Stomach (tissue), 9 donors: ENCODE results near the gene MMP28. TPM values are rescaled to one million over a fixed set of nuclear protein-coding genes. Genes with fewer than 3 reads are reported as not detected.

ENCODE experiments used
- DNase-seq, 2 donors: peaks; one replicate each; pipeline versions ENCODE4 v3.0.0 to v3.0.0-alpha.2; 2013 to 2019
- H3K27ac ChIP-seq, 5 donors: fragments of 200-600 bp in 4 of 5; sonication (generic) in 4 of 5; one replicate each; pipeline ENCODE4 v1.5.1; 2013 to 2019; ENCODE audit warnings: mild to moderate bottlenecking in 1 of 5, moderate library complexity in 1 of 5
- H3K27me3 ChIP-seq, 3 donors: fragments of 200-600 bp; sonication (generic); one replicate each; pipeline ENCODE4 v1.5.1; 2017 to 2019; ENCODE audit warnings: mixed run types in 1 of 3
- H3K36me3 ChIP-seq, 4 donors: fragments of 200-600 bp; sonication (generic); 1 replicate in 3 of 4; 2 replicates in 1 of 4; pipeline ENCODE4 v1.5.1; 2016 to 2019
- H3K4me1 ChIP-seq, 4 donors: fragments of 200-600 bp; sonication (generic); one replicate each; pipeline ENCODE4 v1.5.1; 2016 to 2019
- H3K4me3 ChIP-seq, 4 donors: fragments of 200-600 bp; sonication (generic) in 3 of 4; one replicate each; pipeline ENCODE4 v1.5.1; 2016 to 2019; ENCODE audit warnings: mild to moderate bottlenecking in 1 of 4
- H3K9me3 ChIP-seq, 4 donors: fragments of 200-600 bp; sonication (generic); one replicate each; pipeline ENCODE4 v1.5.1; 2016 to 2019
- EP300 ChIP-seq: sonication (generic); formaldehyde crosslinking; IDR thresholded peaks from one replicate; pipeline ENCODE4 v1.6.1; 2017; ENCODE audit warnings: antibody characterized with exemption
- POLR2A ChIP-seq, 4 donors: fragments of 450-650 bp; IDR thresholded peaks; one replicate each; pipeline ENCODE4 v1.6.1; 2016; ENCODE audit warnings: antibody characterized with exemption in 4 of 4, control low read depth in 2 of 4, mild to moderate bottlenecking in 1 of 4, moderate library complexity in 1 of 4
- POLR2AphosphoS5 ChIP-seq, 3 donors: sonication (generic); formaldehyde crosslinking; IDR thresholded peaks; one replicate each; pipeline ENCODE4 v1.6.1; 2016; ENCODE audit warnings: antibody characterized with exemption in 3 of 3
- WGBS, 5 donors: extraction: QIAGEN DNeasy Blood & Tissue Kit in 3 of 5; methylation state at CpG; one replicate each; pipeline versions ENCODE4 v1.1.5 to v1.1.7; 2013 to 2018; 5-methylcytosine and 5-hydroxymethylcytosine counted together
- intact Hi-C: fragments of 100-400 bp; cut with DNase I; formaldehyde crosslinking; loops from one replicate; pipeline ENCODE4 v1.15.1; 2023; ENCODE audit warnings: low total_unique reads
- polyA plus RNA-seq, 3 donors: library from polyadenylated mRNA; stranded (reverse); fragments of 200-250 nt; gene quantifications; one replicate each; pipeline ENCODE4 v1.2.3, GENCODE V29; 2013
- total RNA-seq, 5 donors: library from RNA; depleted of rRNA; stranded (reverse); fragments of >200 nt; gene quantifications; one replicate each; pipeline versions ENCODE4 v1.1.0 to v1.2.3, GENCODE V29; 2014 to 2016
- TF ChIP-seq, protein P1 (sequence below), 7 experiments: fragments of 450-650 bp in 4 of 7; fragments of 200-600 bp in 3 of 7; sonication (generic) in 3 of 7; IDR thresholded peaks; one replicate each; pipeline ENCODE4 v1.5.1; 2016 to 2019; ENCODE audit warnings: antibody characterized with exemption in 7 of 7, control low read depth in 2 of 7, mild to moderate bottlenecking in 1 of 7
- donor health status: healthy with polysubstance abuse.
- donor health status: Bipolar disorder and iron deficiency.
- donor health status: healthy.

MMP28 gene
- total and polyA plus RNA-seq, 8 donors: 2.2 to 75.0 (median 19.6) TPM

DNA sequence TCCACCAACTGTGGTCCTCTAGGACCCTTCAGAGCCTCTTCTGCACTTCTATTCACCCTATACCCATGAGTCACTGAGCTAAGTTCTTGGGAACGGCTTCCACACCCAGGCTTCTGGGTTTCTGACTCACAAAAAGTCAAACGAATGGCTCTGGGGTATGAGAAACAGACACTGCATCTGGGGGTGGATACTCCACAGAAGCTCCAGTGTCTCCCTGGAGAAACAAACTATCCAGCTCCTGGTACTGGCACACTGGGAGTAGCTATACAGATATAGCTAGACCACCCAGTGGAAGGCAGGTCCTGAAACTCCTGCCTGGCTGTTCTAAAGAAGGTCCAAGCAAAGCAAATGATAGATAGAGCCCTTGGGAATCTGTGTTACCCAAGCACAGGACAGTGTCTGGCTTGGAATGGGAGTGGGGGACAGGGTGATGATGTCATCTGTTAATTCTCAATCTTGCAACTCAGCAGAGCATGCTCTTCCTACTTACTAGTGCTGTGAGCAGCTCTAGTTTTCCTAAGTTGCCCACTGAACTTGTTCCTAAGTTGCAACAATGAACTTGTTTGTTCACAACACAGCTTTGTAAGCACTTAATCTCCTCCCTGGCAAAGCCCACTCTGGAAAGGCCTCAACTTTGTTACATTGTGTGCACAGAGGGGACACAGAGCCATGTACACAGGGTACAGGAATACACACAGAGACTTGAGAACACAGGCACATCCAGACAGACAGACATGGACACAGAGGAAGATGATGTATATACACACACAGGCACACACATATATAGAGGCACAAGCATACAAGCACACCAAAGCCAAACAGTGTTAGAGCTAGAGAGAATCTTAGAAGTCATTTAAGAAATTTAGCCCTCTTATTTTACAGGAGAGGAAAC is 6.7 kb downstream of the MMP28 start:
- H3K4me3 ChIP-seq: no peak overlapping the region
- peak in 1 of 2 donors; percentile 66 for DNase-seq
- H3K27ac ChIP-seq: peak overlapping the region; percentile 43 to 76 (median 73)
- intact Hi-C loops: no loop called here
- 28 to 43% (median 33%) methylated on average over 2 of the region's 2 CpGs for WGBS, 5 donors
- no peaks in the 10 kb centered on the region for H3K9me3 ChIP-seq
- no peaks in the 10 kb centered on the region for H3K36me3 ChIP-seq
- TF ChIP-seq EP300 (no peak), POLR2AphosphoS5 (IDR thresholded peaks at IDR 0.05) (peak in 1 of 3 donors; percentile 45)
- peaks cover 27 to 71% (median 48%) of the 10 kb centered on the region in 4 donors for H3K4me1 ChIP-seq
- H3K27me3 ChIP-seq: peaks cover 0 to 6% (median 0%) of the 10 kb centered on the region in 3 donors

DNA sequence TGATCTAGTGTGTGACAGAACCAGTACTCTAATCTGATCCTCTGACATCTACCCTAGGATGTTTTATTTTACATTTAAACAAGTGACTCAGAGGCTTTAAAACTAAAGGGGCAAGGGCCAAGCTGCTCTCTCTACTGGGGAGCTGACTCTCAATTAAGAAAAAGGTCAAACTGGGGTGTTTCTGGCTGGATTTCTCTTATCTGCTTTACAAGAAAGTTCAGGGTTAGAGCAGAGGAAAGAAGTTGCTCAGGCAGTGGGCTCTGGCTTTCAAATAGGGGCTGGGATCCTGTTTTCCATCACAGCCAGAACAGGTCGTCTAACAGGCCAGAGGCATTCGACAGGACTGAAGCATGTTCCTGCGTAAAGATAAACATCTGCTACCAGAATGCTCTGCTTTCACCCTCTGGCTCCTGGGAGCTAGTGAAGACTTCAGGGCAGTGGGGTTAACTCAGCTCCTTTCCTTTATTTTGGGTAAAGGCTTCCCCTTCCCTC is 8.5 kb downstream of the MMP28 start:
- Histone ChIP-seq H3K27me3 (no peaks in the 10 kb centered on the region), H3K27ac (peak overlapping the region; percentile 29 to 76 (median 73)), H3K4me3 (no peak overlapping the region), H3K9me3 (no peaks in the 10 kb centered on the region), H3K36me3 (no peaks in the 10 kb centered on the region), H3K4me1 (peaks cover 35 to 79% (median 60%) of the 10 kb centered on the region in 4 donors)
- intact Hi-C loops: no loop called here
- TF ChIP-seq EP300 (no peak), POLR2A (IDR thresholded peaks at IDR 0.05) (no peak), POLR2AphosphoS5 (IDR thresholded peaks at IDR 0.05) (peak in 1 of 3 donors; percentile 3)
- TF ChIP-seq, protein P1, sequence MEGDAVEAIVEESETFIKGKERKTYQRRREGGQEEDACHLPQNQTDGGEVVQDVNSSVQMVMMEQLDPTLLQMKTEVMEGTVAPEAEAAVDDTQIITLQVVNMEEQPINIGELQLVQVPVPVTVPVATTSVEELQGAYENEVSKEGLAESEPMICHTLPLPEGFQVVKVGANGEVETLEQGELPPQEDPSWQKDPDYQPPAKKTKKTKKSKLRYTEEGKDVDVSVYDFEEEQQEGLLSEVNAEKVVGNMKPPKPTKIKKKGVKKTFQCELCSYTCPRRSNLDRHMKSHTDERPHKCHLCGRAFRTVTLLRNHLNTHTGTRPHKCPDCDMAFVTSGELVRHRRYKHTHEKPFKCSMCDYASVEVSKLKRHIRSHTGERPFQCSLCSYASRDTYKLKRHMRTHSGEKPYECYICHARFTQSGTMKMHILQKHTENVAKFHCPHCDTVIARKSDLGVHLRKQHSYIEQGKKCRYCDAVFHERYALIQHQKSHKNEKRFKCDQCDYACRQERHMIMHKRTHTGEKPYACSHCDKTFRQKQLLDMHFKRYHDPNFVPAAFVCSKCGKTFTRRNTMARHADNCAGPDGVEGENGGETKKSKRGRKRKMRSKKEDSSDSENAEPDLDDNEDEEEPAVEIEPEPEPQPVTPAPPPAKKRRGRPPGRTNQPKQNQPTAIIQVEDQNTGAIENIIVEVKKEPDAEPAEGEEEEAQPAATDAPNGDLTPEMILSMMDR (IDR thresholded peaks at IDR 0.05): no peak
- WGBS, 5 donors: 14 to 40% (median 33%) methylated on average over 3 of the region's 3 CpGs
- DNase-seq: peak in 1 of 2 donors; percentile 59

DNA sequence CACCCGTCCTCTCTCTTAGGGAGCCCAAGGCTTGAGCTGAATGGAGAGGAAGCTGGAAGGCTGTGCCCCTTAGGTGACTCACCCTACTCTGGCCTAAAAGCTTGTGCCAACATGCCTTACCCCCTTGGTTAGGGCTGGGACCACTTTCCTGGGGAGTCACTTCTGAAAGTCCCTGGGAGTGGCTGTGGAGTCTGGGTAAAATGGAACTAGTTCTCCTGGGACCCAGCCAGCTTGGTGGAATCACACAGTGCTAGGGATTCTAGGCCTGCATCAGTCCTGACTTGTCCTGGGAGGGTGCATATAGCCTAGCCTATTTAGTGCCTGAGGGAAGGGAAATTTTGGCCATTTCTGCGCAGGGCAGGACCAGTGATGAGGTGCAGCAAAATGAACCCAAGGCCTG is 10.5 kb downstream of the MMP28 start:
- Histone ChIP-seq H3K4me3 (no peak overlapping the region), H3K27me3 (no peaks in the 10 kb centered on the region), H3K4me1 (peaks cover 35 to 87% (median 60%) of the 10 kb centered on the region in 4 donors), H3K27ac (peak overlapping the region in 3 of 5 donors; percentile 36 to 85 (median 77)), H3K9me3 (no peaks in the 10 kb centered on the region), H3K36me3 (no peaks in the 10 kb centered on the region)
- intact Hi-C loops: no loop called here
- no peak for DNase-seq
- WGBS, 5 donors: 60 to 97% (median 87%) methylated on average over 1 to 2 of the region's 2 CpGs
- TF ChIP-seq EP300 (no peak), POLR2AphosphoS5 (IDR thresholded peaks at IDR 0.05) (no peak), POLR2A (IDR thresholded peaks at IDR 0.05) (no peak)
- TF ChIP-seq, protein P1 (IDR thresholded peaks at IDR 0.05): no peak

DNA sequence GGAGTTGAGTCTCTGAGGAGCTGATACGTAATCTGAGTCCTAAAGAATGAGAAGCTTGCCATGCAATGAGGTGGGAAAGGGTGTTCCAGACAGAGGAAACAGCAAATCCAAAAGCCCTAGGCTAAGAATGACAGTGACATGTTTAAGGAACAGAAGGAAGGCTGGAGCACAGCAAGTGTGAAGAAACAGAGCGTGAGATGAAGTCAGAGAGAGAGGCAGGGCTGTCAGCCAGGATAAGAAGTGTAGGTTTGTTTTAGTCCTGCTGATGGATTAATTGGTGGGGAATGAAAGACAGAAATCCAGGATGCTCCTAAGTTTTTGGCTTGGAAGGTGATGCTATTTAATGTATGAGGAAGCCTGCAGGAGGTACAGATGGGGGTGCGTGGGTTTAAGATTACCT is 14.5 kb downstream of the MMP28 start:
- 72 to 81% (median 81%) methylated on average over 3 of the region's 3 CpGs for WGBS, 5 donors
- intact Hi-C loops: no loop called here
- peaks cover 23 to 76% (median 51%) of the 10 kb centered on the region in 4 donors for H3K4me1 ChIP-seq

DNA sequence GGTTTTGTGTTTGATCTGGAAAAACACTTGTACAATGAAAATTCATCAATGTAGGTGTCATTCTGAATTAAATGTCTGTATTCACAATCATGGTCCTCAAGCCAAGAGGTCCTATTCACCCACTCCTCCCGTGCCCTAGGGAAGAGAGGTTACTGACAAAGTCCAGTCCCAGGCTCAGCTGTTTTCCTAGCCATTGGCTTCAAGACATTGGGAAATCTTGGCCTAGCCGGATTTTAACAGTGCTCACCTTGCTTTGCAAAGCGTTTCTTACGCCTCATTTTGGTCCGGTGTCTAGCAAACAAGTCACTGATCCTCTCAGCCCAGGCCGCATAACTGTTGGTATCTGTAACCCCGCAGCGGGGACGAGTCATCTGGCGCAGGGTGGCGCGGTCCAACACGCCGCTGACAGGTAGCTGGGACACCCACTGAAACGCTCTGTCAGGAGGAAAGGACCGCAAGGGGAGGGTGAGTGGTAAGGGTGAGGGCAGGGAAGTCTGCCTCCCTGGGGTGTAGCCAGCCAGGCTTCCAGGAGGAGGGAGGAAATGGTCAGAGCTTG is 16.7 kb downstream of the MMP28 start:
- DNase-seq: no peak
- H3K4me1 ChIP-seq: peaks cover 28 to 76% (median 56%) of the 10 kb centered on the region in 4 donors
- intact Hi-C loops: no loop called here
- H3K36me3 ChIP-seq: no peaks in the 10 kb centered on the region
- peak overlapping the region in 4 of 5 donors; percentile 38 to 68 (median 62) for H3K27ac ChIP-seq
- H3K27me3 ChIP-seq: no peaks in the 10 kb centered on the region
- TF ChIP-seq POLR2A (IDR thresholded peaks at IDR 0.05): no peak
- no peak for TF ChIP-seq EP300
- TF ChIP-seq, protein P1 (IDR thresholded peaks at IDR 0.05): no peak
- TF ChIP-seq POLR2AphosphoS5 (IDR thresholded peaks at IDR 0.05): no peak
- no peaks in the 10 kb centered on the region for H3K9me3 ChIP-seq
- WGBS, 5 donors: 89 to 95% (median 93%) methylated on average over 16 of the region's 16 CpGs
- no peak overlapping the region for H3K4me3 ChIP-seq

More for the DNA sequence above, 14.5 kb downstream of the MMP28 start:
- DNase-seq: no peak
- Histone ChIP-seq H3K27ac (no peak overlapping the region), H3K9me3 (no peaks in the 10 kb centered on the region), H3K36me3 (no peaks in the 10 kb centered on the region), H3K27me3 (no peaks in the 10 kb centered on the region), H3K4me3 (no peak overlapping the region)
- no peak for TF ChIP-seq EP300
